OCI-LY7 (cell line): ENCODE results near the gene NDST4. TPM values are rescaled to one million over a fixed set of nuclear protein-coding genes. Genes with fewer than 3 reads are reported as not detected.

ENCODE experiments used
- BruUV-seq: library from RNA; stranded (reverse); fragments of 400-500 nt; replicated peaks from 2 replicates; lab custom pipeline; 2021; lab: Mats Ljungman, UMichigan
- CTCF ChIA-PET: fragments of 300-600 bp; sonication (Branson Sonifier 250); formaldehyde crosslinking; loops from one replicate; lab custom pipeline; 2022; ENCODE audit warnings: antibody characterized with exemption; ENCODE audit not compliant: unreplicated experiment; lab: Charles Lee
- POLR2A ChIA-PET: fragments of 300-600 bp; sonication (Branson Sonifier 250); formaldehyde crosslinking; loops from one replicate; lab custom pipeline; 2022; ENCODE audit warnings: antibody characterized with exemption; lab: Charles Lee
- DNase-seq: peaks from one replicate; pipeline ENCODE4 v3.0.0-alpha.2; 2015; ENCODE audit warnings: low spot score
- H2AFZ ChIP-seq: fragments of 200-600 bp; sonication (generic), shearing (Covaris generic); 2 replicates; pipeline ENCODE4 v1.6.1; 2014; ENCODE audit warnings: mild to moderate bottlenecking, antibody characterized with exemption, low read length, moderate library complexity
- H3K27ac ChIP-seq: fragments of 200-600 bp; sonication (generic); 2 replicates; pipeline ENCODE4 v1.5.1; 2014; ENCODE audit warnings: mixed run types, low read depth, mild to moderate bottlenecking, moderate library complexity, low read length, inconsistent platforms; ENCODE audit not compliant: poor library complexity, severe bottlenecking
- H3K36me3 ChIP-seq: fragments of 200-600 bp; sonication (generic); 2 replicates; pipeline ENCODE4 v1.6.1; 2014; ENCODE audit warnings: mild to moderate bottlenecking, antibody characterized with exemption, low read length, moderate library complexity, mixed read lengths; ENCODE audit not compliant: insufficient read depth
- H3K4me1 ChIP-seq: fragments of 200-600 bp; sonication (generic); 2 replicates; pipeline ENCODE4 v1.5.1; 2014; ENCODE audit warnings: mild to moderate bottlenecking, low read length; ENCODE audit not compliant: insufficient read depth, poor library complexity, severe bottlenecking
- H3K4me2 ChIP-seq: fragments of 200-600 bp; sonication (generic); 2 replicates; pipeline ENCODE4 v1.6.1; 2014; ENCODE audit warnings: mild to moderate bottlenecking, low read length
- H3K4me3 ChIP-seq: fragments of 200-600 bp; sonication (generic); 2 replicates; pipeline ENCODE4 v1.5.1; 2014; ENCODE audit warnings: mild to moderate bottlenecking, low read depth, low read length; ENCODE audit not compliant: poor library complexity, severe bottlenecking
- H3K79me2 ChIP-seq: fragments of 200-600 bp; sonication (generic); 2 replicates; pipeline ENCODE4 v1.6.1; 2016; ENCODE audit warnings: low read depth, mild to moderate bottlenecking, low read length, moderate library complexity, mixed read lengths; ENCODE audit not compliant: insufficient read depth
- H3K9me2 ChIP-seq: fragments of 200-600 bp; sonication (generic); 2 replicates; pipeline ENCODE4 v1.6.1; 2016; ENCODE audit warnings: mild to moderate bottlenecking, low read length, mixed read lengths; ENCODE audit not compliant: insufficient read depth
- H3K9me3 ChIP-seq: fragments of 200-600 bp; sonication (generic); 2 replicates; pipeline ENCODE4 v1.6.1; 2014; ENCODE audit warnings: mild to moderate bottlenecking, mixed run types, low read length, mixed read lengths
- H4K20me1 ChIP-seq: fragments of 200-600 bp; sonication (generic); 2 replicates; pipeline ENCODE4 v1.6.1; 2014; ENCODE audit warnings: mild to moderate bottlenecking, antibody characterized with exemption, low read length, moderate library complexity, mixed read lengths; ENCODE audit not compliant: insufficient read depth
- EZH2phosphoT487 ChIP-seq: fragments of 200-600 bp; sonication (generic); IDR thresholded peaks from 2 replicates; pipeline ENCODE4 v1.6.1; 2018; ENCODE audit warnings: low read depth, borderline replicate concordance, mild to moderate bottlenecking, mixed run types, antibody characterized with exemption, low read length, moderate library complexity, mixed read lengths
- intact Hi-C: fragments of 100-400 bp; cut with micrococcal nuclease; formaldehyde crosslinking; loops from one replicate; pipeline ENCODE4 v1.10.0; 2022; ENCODE audit not compliant: unreplicated experiment
- total RNA-seq, 2 experiments: library from RNA; depleted of rRNA in 1 of 2; stranded (reverse); fragments of >200 nt in 1 of 2; shearing (Covaris generic) in 1 of 2; gene quantifications; 2 replicates each; pipeline ENCODE4 v1.2.3, GENCODE V29; 2014 to 2022
- TF ChIP-seq, protein P1 (sequence below): fragments of 200-600 bp; sonication (generic); conservative IDR thresholded peaks from 2 replicates; pipeline ENCODE4 v1.5.1; 2014; ENCODE audit warnings: mild to moderate bottlenecking, antibody characterized with exemption, low read length, moderate library complexity, mixed read lengths

NDST4 gene
- total RNA-seq, 2 experiments from 2014 or later: not detected

DNA sequence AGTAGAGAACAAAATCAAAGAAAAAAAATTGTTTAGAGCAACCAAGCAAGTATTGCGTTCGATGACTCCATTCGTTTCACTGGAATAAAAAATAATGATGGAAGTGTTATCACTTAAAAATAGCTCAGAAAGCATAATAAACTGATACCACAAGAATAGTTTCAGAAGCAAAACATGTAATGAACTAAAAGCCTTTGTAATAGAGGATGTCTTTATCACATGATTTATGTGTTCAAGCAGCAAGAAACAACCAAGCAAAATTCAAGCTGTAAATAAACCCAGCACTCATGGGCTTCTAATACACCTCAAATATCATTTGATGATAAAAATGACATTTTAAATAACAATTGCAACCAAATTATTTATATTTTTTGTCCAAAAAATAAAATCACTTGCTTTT lies 192.2 kb downstream of the NDST4 start:
- no peaks in the 10 kb centered on the region for H3K9me2 ChIP-seq
- no peak overlapping the region for H2AFZ ChIP-seq
- ChIA-PET CTCF (no interaction called here), POLR2A (no interaction called here)
- H3K27ac ChIP-seq: no peak overlapping the region
- BruUV-seq: no TSS peak
- no peaks in the 10 kb centered on the region for H3K4me1 ChIP-seq
- H3K4me3 ChIP-seq: no peak overlapping the region
- DNase-seq: no peak
- no peaks in the 10 kb centered on the region for H3K79me2 ChIP-seq
- no peak for TF ChIP-seq EZH2phosphoT487
- TF ChIP-seq, protein P1, sequence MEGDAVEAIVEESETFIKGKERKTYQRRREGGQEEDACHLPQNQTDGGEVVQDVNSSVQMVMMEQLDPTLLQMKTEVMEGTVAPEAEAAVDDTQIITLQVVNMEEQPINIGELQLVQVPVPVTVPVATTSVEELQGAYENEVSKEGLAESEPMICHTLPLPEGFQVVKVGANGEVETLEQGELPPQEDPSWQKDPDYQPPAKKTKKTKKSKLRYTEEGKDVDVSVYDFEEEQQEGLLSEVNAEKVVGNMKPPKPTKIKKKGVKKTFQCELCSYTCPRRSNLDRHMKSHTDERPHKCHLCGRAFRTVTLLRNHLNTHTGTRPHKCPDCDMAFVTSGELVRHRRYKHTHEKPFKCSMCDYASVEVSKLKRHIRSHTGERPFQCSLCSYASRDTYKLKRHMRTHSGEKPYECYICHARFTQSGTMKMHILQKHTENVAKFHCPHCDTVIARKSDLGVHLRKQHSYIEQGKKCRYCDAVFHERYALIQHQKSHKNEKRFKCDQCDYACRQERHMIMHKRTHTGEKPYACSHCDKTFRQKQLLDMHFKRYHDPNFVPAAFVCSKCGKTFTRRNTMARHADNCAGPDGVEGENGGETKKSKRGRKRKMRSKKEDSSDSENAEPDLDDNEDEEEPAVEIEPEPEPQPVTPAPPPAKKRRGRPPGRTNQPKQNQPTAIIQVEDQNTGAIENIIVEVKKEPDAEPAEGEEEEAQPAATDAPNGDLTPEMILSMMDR: no peak
- H3K4me2 ChIP-seq: no peak overlapping the region
- no peaks in the 10 kb centered on the region for H4K20me1 ChIP-seq
- H3K9me3 ChIP-seq: no peaks in the 10 kb centered on the region
- intact Hi-C loops: no loop called here
- H3K36me3 ChIP-seq: no peaks in the 10 kb centered on the region

DNA sequence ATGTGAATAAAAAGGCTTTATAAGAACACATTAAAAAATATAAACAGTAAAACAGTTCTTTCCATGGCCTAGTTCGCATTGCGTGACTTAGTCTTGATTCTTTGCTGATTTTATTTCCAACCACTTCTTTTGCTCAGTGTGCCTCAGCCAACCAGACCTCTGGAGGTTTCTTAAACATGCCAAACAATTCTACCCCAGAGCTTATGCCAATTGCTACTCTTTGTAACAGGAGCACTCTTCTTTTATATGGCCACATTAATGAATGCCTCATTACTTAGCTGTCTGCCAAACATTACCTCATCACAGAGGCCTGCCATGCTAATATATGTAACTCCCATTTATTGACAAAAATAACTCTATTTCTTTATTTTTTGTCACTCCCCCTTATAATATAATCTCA lies 202.3 kb downstream of the NDST4 start:
- ChIA-PET POLR2A (no interaction called here), CTCF (no interaction called here)
- Histone ChIP-seq H4K20me1 (no peaks in the 10 kb centered on the region), H3K36me3 (no peaks in the 10 kb centered on the region), H3K9me2 (no peaks in the 10 kb centered on the region), H2AFZ (no peak overlapping the region), H3K9me3 (no peaks in the 10 kb centered on the region), H3K27ac (no peak overlapping the region), H3K79me2 (no peaks in the 10 kb centered on the region), H3K4me3 (no peak overlapping the region), H3K4me1 (no peaks in the 10 kb centered on the region), H3K4me2 (no peak overlapping the region)
- DNase-seq: no peak
- intact Hi-C loops: no loop called here
- no TSS peak for BruUV-seq
- TF ChIP-seq, protein P1: no peak
- TF ChIP-seq EZH2phosphoT487: no peak

DNA sequence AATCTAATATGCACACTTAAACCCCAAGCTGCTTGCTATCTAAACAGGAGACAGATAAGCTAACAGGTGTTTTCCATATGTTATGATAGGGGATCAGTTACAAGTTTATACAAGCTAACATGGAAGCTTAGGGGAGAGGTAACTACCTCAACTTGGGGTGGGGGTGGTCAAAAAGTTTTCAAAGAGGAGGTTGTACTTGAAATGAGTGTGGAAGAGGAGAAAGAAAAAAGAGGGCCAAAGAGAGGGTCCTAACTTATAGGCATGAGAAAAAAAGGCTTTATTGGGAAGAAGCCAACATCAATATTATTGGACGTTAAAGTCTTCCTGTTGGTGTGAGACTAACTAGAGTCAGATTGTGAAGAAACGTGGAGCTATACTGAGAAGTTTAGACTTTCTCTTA lies 205.9 kb downstream of the NDST4 start:
- POLR2A ChIA-PET: interaction anchor here (0.6 kb wide), 1 partner anchor 71 kb away, joined by 3 read pairs; no protein-coding TSS in a partner anchor
- CTCF ChIA-PET: no interaction called here

More for the DNA sequence above, 205.9 kb downstream of the NDST4 start:
- Histone ChIP-seq H3K4me1 (no peaks in the 10 kb centered on the region), H3K9me2 (no peaks in the 10 kb centered on the region), H4K20me1 (no peaks in the 10 kb centered on the region), H3K4me2 (no peak overlapping the region), H3K27ac (no peak overlapping the region), H3K79me2 (no peaks in the 10 kb centered on the region), H3K9me3 (no peaks in the 10 kb centered on the region), H3K4me3 (no peak overlapping the region), H3K36me3 (no peaks in the 10 kb centered on the region), H2AFZ (no peak overlapping the region)
- no TSS peak for BruUV-seq
- intact Hi-C loops: no loop called here
- TF ChIP-seq, protein P1: no peak
- TF ChIP-seq EZH2phosphoT487: no peak
- DNase-seq: no peak
